Measurements from ENCODE around the gene HMCN2.
A peak's percentile ranks its signal among the peaks of the same experiment; 100 is the strongest.
"Not testable (repeated sequence)": the region's sequence is repeated elsewhere in the genome, so short reads cannot be mapped to it uniquely, and the experiment has no call there.

The HMCN2 gene

DNA sequence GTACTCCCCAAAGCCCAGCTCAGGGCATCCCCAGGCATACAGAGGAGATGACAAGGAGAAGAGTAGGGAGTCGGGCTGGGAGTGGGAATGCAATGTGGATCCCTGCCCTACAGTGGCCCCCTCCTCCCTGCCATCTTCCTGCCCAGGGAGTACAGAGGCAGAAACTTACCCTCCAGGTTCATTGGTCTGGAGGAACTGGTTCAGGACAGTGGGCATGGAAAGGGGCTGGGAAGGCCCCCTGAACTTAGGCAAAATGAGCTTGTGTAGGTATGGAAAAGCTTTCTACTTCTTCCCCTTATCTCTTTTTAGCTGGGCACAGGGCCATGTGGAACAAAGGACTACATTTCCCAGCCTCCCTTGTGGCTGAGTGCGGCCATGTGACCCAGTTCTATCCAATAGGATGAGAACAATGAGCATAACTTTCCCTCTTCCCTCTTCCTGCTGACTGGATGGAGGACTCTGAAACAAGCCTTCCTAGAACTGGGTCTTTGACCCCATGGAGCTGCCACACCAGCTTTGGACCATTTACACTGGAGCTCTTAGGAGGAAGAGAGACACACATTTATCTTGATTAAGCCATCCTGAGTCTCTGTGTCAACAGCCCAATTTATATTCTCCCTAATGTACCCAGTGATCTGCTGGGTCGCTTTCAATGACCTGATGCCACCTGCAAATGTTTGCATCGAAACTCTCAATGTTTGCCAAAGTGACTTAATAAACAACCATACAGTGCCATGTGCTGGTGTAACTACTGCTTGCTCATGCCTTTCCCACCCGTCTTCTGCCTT lies 25.0 kb upstream of the HMCN2 start:
- DNase-seq (ENCODE audit: low spot score): peak; percentile 83

DNA sequence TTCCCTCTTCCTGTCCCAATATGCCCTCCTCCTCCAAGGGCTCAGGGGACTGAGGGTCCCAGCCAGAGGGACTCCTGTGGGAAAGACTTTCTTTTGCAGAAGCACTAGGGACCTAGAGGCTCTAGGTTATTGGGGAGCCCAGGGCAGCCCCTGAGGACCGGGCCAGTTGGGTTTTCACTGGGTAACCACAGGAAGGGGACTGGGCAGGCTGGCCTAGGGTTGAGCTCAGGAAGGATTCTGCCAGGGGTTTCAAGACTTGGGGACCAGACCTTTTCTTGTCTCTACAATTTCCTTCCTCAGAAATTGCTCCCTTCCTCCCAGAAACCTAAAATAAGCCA lies 24.4 kb upstream of the HMCN2 start:
- no peak for DNase-seq (ENCODE audit: low spot score)

GRCh38 chr9:130242270-130243014 lies 23.1 kb upstream of the HMCN2 start:
- no peak for DNase-seq (ENCODE audit: low spot score)

DNA sequence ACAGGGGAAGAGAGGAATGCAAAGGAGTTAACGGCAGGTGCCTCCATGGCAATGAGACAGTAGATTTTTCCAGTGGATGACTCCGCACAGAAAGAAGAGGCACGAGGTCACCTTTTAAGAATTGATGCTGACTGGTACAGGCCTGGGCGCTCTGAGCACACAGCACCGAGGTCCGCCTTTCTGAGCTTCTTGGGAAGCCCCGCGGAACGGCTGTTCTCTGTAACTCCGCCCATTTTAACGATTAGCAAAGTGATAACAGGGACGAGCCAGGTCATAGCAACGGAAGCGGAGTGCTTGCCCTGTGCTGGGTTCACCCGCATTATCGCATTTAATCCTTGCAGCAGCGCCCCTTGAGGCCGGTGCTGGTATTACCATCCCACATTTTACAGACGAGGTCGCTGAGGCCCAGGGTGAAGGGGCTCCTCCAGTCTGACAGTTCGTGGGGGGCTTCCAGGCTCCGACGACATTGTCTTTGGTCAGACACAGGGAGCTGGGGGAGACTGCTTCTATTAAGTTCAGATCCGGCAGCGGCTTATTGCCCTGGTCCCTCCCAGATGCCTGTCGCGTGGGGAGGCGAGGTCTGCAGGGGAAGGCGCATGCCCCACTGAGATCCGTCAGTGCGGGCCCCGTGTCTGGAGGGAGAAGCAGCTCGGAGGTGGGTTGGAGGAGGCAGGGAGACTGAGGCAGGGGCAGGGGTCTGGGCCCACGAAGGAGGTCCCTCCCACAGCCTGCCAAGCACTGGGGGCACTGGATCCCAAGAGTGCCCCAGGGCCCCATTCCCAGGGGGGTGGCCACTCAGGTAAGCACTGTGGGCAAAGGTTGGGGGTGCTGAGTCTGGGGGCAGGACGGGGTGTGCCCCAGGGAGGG lies 22.3 kb upstream of the HMCN2 start:
- DNase-seq (ENCODE audit: low spot score): peak; percentile 89

DNA sequence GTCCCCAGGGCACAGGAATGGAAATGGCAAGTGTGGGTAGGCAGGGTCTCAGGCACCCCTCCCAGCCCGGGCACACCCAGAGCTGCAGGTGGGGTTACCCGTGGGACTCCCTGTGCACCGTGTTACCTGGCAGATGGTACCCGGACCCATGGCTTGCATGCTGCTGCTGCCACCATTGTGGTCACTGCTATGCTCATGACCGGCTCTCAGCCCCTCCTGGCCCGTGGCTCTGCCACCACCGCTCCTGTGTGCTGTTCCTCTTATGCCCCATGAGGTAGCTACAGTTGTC lies 21.7 kb upstream of the HMCN2 start:
- DNase-seq (ENCODE audit: low spot score): no peak

DNA sequence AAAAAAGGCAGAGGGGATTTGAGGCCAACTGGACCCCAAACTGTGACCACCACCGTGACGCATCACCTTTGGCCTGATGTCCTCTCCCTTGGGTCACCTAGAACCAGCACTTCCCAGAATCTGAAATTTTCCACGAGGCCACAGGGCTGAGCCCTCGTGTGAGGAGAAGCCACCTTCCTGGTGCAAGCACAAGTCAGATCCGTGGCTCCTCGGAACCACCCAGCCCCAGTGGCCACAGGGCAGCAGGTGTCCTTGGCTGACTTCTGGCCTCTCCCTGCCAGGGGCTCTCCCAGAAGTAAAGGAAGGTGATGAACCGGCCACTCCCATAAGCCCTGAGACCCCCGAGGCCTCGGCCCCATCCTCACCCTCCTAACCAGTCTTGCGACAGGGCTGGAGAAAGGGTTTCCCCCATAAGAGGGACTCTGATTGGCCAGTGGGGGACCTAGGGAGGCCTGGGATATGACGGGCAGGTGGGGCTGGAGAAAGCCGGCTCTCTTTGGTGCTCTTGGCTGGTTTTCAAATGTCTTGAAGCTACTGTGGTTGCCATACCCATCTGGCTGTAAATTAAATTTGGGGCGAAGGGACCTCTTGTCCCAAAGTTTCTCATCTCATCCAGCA lies 20.9 kb upstream of the HMCN2 start:
- DNase-seq (ENCODE audit: low spot score): no peak

- DNase-seq (ENCODE audit: low spot score): no peak
Measured at GRCh38 chr9:130245474-130245873, 20.1 kb upstream of the HMCN2 start.

- DNase-seq (ENCODE audit: low spot score): no peak
Measured at GRCh38 chr9:130246126-130246525, 19.4 kb upstream of the HMCN2 start.

- DNase-seq (ENCODE audit: low spot score): no peak
Measured at GRCh38 chr9:130254747-130255630, 10.6 kb upstream of the HMCN2 start.

- no peak for DNase-seq (ENCODE audit: low spot score)
Measured at GRCh38 chr9:130255631-130256134, 9.9 kb upstream of the HMCN2 start.

DNA sequence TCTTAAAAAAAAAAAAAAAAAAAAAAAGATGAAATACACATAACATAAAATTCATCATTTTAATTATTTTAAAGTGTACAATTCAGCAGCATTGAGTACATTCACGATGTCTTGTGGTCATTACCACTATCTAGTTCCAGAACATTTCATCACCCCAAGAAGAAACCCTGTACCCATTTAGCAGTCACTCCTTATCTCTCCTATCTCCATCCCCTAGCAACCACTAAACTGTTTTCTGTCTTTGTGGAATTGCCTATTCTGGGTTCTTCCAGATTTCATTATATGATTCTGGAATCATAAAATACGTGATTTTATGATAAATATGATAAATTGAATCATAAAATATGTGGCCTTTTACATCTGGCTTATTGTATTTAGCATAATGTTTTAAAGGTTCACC lies 8.9 kb upstream of the HMCN2 start:
- DNase-seq (ENCODE audit: low spot score): no peak

DNA sequence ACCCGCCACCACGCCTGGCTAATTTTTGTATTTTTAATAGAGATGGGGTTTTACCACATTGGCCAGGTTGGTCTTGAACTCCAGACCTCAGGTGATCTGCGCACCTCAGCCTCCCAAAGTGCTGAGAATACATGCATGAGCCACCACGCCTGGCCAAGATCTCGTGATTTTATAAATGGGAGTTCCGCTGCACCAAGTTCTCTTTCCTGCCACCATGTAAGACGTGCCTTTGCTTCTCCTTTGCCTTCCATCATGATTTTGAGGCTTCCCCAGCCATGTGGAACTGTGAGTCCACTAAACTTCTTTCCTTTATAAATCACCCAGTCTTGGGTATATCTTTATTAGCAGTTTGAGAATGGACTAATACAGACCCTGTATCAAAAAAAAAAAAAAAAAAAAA lies 7.4 kb upstream of the HMCN2 start:
- DNase-seq (ENCODE audit: low spot score): not testable (repeated sequence)

DNA sequence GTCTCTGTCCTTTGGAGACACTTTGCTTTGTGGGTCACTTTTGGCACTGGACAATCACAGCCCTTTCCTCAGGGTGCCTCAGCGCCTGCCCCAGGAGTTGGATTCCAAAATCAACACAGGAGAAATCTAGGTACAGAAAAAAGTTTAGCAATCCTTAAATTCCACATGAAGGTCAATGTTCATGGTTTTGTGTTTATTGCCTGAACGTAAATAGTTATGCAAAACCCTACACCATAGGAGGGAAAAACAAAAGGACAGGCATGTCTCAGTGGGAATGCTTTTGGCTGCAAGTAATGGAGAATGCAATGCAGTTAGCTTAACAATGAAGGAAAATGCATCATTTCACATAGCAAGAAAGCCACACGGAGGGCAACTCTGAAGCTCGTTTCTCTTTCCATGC lies 6.5 kb upstream of the HMCN2 start:
- no peak for DNase-seq (ENCODE audit: low spot score)

GRCh38 chr9:130260816-130261765 lies 4.5 kb upstream of the HMCN2 start:
- no peak for DNase-seq (ENCODE audit: low spot score)

GRCh38 chr9:130262061-130262745 lies 3.4 kb upstream of the HMCN2 start:
- DNase-seq (ENCODE audit: low spot score): no peak

GRCh38 chr9:130262771-130263170 lies 2.8 kb upstream of the HMCN2 start:
- no peak for DNase-seq (ENCODE audit: low spot score)

GRCh38 chr9:130263601-130264413 lies 1.8 kb upstream of the HMCN2 start:
- no peak for DNase-seq (ENCODE audit: low spot score)
